HL-60 (cell line): Measurements from ENCODE around the gene AQP7.
"Not testable (repeated sequence)": the region's sequence is repeated elsewhere in the genome, so short reads cannot be mapped to it uniquely, and the experiment has no call there.

Source experiments
- DNase-seq, 2 experiments: peaks; one replicate each; pipeline ENCODE4 v3.0.0-alpha.2; 2010 to 2020; ENCODE audit warnings: low read depth in 1 of 2, low spot score in 1 of 2
- H3K27ac ChIP-seq: fragments of 250-450 bp; sonication (Bioruptor Pico); replicated peaks from 2 replicates; pipeline ENCODE4 v1.5.1; 2020; ENCODE audit warnings: mild to moderate bottlenecking, moderate library complexity
- H3K27me3 ChIP-seq: fragments of 250-450 bp; sonication (Bioruptor Pico); 2 replicates; pipeline ENCODE4 v1.5.1; 2021; ENCODE audit warnings: mild to moderate bottlenecking, moderate library complexity; ENCODE audit not compliant: insufficient read depth, poor library complexity, severe bottlenecking
- H3K4me3 ChIP-seq: replicated peaks from 2 replicates; pipeline ENCODE4 v1.5.1; 2011; ENCODE audit warnings: mild to moderate bottlenecking, control low read depth, low read length; ENCODE audit not compliant: insufficient read depth
- GABPA ChIP-seq: IDR thresholded peaks from 2 replicates; pipeline ENCODE4 v1.6.1; 2012; ENCODE audit warnings: low read depth
- POLR2AphosphoS5 ChIP-seq: IDR thresholded peaks from 2 replicates; pipeline ENCODE4 v1.6.1; 2012; ENCODE audit warnings: low read depth
- SPI1 ChIP-seq: IDR thresholded peaks from 2 replicates; pipeline ENCODE4 v1.6.1; 2012; ENCODE audit warnings: low read depth, mild to moderate bottlenecking, borderline replicate concordance
- TF ChIP-seq, protein P1 (sequence below): IDR thresholded peaks from 2 replicates; pipeline ENCODE4 v1.6.1; 2012; ENCODE audit warnings: low read depth; ENCODE audit not compliant: insufficient replicate concordance
- TF ChIP-seq, protein P2 (sequence below): IDR thresholded peaks from one replicate; pipeline ENCODE4 v1.5.1; 2011; ENCODE audit warnings: low read length, control low read depth, inconsistent platforms; ENCODE audit not compliant: insufficient read depth

Gene AQP7

DNA sequence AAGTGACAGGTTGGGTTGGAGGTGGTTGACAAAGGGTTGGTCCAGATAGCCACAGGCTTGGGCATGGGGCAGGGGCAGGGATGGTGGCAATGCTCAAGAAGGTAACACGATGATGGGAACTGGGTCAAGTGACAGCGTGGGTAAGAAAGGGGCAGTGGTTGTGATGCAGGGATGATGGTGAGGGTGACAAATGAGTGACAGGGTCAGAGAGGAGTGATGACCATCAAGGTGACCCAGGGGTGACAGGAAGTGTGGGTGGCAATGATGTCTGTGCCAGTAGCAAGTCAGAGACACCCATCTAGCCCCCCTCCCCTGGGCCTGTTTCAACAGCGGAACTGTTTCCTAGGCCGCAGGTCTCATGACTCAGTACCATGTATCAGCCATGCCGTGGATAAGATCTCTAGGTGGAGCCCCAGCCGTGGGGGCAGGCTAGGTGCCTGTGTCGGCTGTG, 24.5 kb upstream of the AQP7 start:
- TF ChIP-seq SPI1 = no peak
- no peak for TF ChIP-seq POLR2AphosphoS5
- no peak for TF ChIP-seq GABPA
- TF ChIP-seq, protein P1, sequence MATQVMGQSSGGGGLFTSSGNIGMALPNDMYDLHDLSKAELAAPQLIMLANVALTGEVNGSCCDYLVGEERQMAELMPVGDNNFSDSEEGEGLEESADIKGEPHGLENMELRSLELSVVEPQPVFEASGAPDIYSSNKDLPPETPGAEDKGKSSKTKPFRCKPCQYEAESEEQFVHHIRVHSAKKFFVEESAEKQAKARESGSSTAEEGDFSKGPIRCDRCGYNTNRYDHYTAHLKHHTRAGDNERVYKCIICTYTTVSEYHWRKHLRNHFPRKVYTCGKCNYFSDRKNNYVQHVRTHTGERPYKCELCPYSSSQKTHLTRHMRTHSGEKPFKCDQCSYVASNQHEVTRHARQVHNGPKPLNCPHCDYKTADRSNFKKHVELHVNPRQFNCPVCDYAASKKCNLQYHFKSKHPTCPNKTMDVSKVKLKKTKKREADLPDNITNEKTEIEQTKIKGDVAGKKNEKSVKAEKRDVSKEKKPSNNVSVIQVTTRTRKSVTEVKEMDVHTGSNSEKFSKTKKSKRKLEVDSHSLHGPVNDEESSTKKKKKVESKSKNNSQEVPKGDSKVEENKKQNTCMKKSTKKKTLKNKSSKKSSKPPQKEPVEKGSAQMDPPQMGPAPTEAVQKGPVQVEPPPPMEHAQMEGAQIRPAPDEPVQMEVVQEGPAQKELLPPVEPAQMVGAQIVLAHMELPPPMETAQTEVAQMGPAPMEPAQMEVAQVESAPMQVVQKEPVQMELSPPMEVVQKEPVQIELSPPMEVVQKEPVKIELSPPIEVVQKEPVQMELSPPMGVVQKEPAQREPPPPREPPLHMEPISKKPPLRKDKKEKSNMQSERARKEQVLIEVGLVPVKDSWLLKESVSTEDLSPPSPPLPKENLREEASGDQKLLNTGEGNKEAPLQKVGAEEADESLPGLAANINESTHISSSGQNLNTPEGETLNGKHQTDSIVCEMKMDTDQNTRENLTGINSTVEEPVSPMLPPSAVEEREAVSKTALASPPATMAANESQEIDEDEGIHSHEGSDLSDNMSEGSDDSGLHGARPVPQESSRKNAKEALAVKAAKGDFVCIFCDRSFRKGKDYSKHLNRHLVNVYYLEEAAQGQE = no peak
- TF ChIP-seq, protein P2, sequence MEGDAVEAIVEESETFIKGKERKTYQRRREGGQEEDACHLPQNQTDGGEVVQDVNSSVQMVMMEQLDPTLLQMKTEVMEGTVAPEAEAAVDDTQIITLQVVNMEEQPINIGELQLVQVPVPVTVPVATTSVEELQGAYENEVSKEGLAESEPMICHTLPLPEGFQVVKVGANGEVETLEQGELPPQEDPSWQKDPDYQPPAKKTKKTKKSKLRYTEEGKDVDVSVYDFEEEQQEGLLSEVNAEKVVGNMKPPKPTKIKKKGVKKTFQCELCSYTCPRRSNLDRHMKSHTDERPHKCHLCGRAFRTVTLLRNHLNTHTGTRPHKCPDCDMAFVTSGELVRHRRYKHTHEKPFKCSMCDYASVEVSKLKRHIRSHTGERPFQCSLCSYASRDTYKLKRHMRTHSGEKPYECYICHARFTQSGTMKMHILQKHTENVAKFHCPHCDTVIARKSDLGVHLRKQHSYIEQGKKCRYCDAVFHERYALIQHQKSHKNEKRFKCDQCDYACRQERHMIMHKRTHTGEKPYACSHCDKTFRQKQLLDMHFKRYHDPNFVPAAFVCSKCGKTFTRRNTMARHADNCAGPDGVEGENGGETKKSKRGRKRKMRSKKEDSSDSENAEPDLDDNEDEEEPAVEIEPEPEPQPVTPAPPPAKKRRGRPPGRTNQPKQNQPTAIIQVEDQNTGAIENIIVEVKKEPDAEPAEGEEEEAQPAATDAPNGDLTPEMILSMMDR = no peak
- DNase-seq = no peak
- Histone ChIP-seq H3K27me3 (no peaks in the 10 kb centered on the region), H3K27ac (no peak overlapping the region), H3K4me3 (no peak overlapping the region)

DNA sequence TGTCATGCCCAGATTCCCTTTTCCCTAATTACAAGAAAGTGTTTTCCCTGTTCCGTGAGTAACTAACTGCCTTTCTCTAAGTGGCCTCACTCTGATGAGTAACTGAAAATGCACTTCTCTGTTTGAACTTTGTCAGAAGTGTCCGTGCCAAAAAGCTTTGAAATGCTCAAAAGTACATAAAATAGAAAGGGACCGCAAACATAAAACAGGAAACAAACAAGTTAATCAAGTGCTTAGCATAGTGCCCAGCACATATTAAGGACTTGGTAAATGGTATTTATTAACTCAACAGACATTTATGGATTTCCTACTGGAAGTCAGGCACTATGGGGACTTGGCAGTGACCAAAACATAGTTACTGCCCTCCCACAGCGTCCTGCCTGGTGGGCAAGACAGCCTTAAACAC, 22.8 kb upstream of the AQP7 start:
- Histone ChIP-seq H3K27ac (no peak overlapping the region), H3K4me3 (no peak overlapping the region), H3K27me3 (no peaks in the 10 kb centered on the region)
- DNase-seq = no peak
- TF ChIP-seq GABPA (no peak), SPI1 (no peak)
- TF ChIP-seq, protein P2 = no peak

DNA sequence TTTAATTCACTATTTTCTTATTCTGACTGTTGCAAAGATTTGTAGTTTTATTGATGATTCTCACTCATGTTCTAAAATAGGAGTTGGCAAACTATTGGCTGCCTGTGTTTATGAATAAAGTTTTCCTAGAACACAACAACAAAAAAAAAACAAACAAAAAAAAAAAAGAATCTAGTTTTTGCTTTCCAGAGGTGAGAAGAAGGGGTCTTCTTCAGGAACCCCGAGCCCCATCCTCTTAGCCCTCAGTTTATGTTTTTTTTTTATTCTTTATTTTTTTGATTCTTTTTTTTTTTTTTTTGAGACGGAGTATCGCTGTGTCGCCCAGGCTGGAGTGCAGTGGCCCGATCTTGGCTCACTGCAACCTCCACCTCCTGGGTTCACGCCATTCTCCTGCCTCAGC, 22.1 kb upstream of the AQP7 start:
- DNase-seq, H3K27me3 ChIP-seq, H3K27ac ChIP-seq, H3K4me3 ChIP-seq: not testable (repeated sequence)

DNA sequence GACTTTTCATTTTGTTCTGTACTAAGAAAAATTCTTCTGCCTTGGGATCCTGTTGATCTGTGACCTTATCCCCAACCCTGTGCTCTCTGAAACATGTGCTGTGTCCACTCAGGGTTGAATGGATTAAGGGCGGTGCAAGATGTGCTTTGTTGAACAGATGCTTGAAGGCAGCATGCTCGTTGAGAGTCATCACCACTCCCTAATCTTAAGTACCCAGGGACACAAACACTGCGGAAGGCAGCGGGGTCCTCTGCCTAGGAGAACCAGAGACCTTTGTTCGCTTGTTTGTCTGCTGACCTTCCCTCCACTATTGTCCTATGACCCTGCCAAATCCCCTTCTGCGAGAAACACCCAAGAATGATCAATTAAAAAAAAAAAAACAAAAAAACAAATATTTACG, 21.7 kb upstream of the AQP7 start:
- H3K27me3 ChIP-seq, H3K4me3 ChIP-seq, H3K27ac ChIP-seq, DNase-seq: not testable (repeated sequence)

DNA sequence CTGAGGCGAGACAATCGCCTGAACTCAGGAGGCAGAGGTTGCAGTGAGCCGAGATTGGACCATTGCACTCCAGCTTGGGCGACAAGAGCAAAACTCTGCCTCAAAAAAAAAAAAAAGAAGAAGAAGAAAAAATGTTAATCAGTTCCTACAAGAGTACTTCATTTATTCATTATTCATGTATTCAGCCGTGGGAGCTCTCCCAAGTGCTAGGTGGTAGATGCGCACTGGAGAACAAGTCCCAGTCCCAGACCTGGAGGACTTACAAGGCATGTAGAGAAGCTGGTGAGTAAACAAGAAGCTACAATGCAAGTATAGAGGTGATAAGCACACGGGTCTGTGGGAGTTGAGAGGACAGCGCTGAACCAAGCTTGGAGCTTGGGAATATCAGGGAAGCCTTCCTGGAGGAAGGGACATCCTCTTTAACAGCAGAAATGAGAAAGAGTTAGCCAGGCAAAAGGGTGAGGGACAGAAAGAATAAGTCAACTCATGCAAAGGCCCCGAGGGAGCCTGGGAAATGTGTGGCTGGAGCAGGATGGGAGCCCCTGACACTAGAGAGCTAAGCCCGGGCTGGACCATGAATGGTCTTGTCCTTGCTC, 17.4 kb upstream of the AQP7 start:
- H3K4me3 ChIP-seq = no peak overlapping the region
- no peaks in the 10 kb centered on the region for H3K27me3 ChIP-seq
- DNase-seq = no peak
- H3K27ac ChIP-seq = no peak overlapping the region
- TF ChIP-seq GABPA (no peak), SPI1 (no peak), POLR2AphosphoS5 (no peak)
- TF ChIP-seq, protein P2 = no peak
- TF ChIP-seq, protein P1 = no peak
